Neural progenitor cell (in vitro differentiated cells): ENCODE results near the gene PINK1.

Experiments used
- CTCF ChIP-seq: fragments of 200-600 bp; sonication (generic); IDR thresholded peaks from 2 replicates; pipeline ENCODE4 v1.5.1; 2017; ENCODE audit warnings: antibody characterized with exemption, mild to moderate bottlenecking
- EZH2phosphoT487 ChIP-seq: fragments of 200-600 bp; sonication (generic); IDR thresholded peaks from 2 replicates; pipeline ENCODE4 v1.6.1; 2017; ENCODE audit warnings: antibody characterized with exemption

GRCh38 chr1:20594746-20595145 is 38.5 kb upstream of the PINK1 start:
- no peak for TF ChIP-seq CTCF
- TF ChIP-seq EZH2phosphoT487: no peak
